Activated gamma-delta T cell treated with anti-CD3 and anti-CD28 coated beads, Interleukin-2, amount 50 U/mL, for 16 hours (primary cell): ENCODE results near the gene PDCD5.
"Not testable (repeated sequence)": the region's sequence is repeated elsewhere in the genome, so short reads cannot be mapped to it uniquely, and the experiment has no call there.

Source experiments
- DNase-seq: peaks from one replicate; pipeline ENCODE4 v3.0.0-alpha.2; 2020; ENCODE audit warnings: low read depth

Gene PDCD5

DNA sequence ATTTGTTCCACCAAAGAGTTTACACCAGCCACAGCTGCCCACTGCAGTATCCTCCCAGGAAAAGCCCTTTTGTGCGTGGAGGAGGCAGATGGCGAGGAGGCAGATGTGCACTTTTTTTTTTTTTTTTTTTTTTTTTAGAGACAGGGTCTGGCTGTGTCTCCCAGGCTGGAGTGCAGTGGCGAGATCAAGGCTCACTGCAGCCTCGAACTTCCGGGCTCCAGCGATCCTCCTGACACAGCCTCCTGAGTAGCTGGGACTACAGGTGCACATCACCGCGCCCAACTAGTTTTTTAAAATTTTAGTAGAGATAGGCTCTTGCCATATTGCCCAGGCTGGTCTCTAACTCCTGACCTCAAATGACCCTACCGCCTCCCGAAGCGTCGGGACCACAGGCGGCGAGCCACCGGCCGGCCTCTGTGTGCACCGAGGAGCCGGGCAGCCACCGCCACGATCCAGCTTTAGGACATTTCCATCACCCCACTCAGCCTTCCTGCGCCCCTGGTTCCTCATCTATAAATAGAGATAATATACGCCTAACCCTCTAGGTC, 563 bp upstream of the PDCD5 start:
- DNase-seq = no peak

GRCh38 chr19:32581705-32582179, 752 bp downstream of the PDCD5 start:
- DNase-seq = no peak

DNA sequence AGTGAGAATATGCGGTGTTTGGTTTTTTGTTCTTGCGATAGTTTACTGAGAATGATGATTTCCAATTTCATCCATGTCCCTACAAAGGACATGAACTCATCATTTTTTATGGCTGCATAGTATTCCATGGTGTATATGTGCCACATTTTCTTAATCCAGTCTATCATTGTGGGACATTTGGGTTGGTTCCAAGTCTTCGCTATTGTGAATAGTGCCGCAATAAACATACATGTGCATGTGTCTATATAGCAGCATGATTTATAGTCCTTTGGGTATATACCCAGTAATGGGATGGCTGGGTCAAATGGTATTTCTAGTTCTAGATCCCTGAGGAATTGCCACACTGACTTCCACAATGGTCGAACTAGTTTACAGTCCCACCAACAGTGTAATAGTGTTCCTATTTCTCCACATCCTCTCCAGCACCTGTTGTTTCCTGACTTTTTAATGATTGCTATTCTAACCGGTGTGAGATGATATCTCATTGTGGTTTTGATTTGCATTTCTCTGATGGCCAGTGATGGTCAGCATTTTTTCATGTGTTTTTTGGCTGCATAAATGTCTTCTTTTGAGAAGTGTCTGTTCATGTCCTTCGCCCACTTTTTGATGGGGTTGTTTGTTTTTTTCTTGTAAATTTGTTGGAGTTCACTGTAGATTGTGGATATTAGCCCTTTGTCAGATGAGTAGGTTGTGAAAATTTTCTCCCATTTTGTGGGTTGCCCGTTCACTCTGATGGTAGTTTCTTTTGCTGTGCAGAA, 6.9 kb downstream of the PDCD5 start:
- DNase-seq = not testable (repeated sequence)

- DNase-seq = no peak
Observed at GRCh38 chr19:32594021-32594420, 13.0 kb downstream of the PDCD5 start.

- no peak for DNase-seq
Observed at GRCh38 chr19:32595491-32595890, 14.5 kb downstream of the PDCD5 start.

GRCh38 chr19:32598022-32598421, 17.0 kb downstream of the PDCD5 start:
- DNase-seq = no peak

DNA sequence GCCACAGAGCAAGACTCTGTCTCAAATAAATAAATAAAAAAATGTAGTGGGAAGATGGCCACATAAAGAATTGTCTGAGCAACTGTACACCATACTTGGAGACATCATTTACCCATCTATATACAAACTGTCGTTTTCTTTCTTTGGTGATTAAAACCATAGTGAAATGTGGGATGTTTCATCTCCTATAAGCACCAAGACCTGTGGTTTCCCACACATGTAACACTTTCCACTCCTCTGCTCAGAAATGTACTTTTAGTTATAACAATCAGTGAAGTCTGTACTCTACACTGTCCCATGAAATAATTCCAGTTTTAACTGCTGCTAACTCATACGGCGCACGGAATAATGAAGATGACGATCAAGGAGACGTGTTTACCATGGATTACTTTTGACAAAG, 18.3 kb downstream of the PDCD5 start:
- no peak for DNase-seq

- DNase-seq = peak; percentile 11
Observed at GRCh38 chr19:32599736-32600157, 18.8 kb downstream of the PDCD5 start.

- DNase-seq = no peak
Observed at GRCh38 chr19:32603961-32604360, 23.0 kb downstream of the PDCD5 start.

DNA sequence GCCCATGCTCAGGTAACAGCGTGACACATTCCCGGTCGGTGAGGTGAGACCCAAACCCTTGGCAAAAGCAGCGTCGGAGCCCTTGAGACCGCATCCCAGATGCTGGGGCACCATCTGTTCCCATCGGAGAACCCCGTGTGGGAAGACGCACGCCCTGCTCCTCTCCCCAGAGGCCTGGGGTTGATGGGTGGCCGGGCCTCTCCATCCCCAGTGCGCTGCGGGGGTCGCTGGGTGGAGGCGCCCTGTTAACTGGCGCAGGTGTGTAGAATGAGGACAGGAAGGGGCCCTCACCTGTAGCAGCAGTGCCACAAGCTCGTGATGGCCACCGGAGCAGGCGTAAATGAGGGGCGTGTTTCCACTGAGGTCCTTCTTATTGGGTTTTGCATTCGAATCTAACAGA, 24.6 kb downstream of the PDCD5 start:
- DNase-seq = no peak

DNA sequence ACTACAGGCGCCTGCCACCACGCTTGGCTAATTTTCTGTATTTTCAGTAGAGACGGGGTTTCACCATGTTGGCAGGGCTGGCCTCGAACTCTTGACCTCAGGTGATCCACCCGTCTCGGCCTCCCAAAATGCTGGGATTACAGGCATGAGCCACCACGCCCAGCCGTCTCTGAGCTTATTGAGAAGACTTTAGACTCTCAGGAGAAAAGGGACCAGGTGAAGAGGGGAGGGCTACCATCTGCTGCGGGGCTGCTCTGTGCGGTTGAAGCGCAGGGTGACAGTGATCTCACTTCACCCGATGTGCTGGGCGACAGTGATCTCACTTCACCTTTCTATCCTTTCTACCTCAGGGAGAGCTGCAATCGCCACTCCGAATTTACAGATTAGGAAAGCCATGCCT, 25.3 kb downstream of the PDCD5 start:
- no peak for DNase-seq

DNA sequence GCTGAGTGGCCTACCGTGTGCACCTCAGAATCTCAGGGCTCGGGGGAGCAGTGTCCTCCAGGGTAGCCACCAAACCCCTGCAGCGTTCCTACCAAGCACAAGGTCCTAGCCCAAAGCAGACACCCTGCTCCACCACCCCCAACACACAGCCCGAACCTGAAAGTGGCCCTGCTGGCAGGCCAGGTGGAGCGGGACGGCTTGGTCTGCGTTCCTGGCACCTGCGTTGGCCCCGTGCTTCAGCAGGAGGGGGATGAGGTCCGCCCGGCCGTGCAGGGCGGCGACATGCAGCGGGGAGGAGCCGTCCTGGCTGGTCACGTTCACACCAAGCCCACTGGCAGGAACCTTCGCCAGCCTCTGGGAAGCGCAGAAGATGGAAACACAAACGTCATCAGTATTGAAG, 26.5 kb downstream of the PDCD5 start:
- DNase-seq = no peak

DNA sequence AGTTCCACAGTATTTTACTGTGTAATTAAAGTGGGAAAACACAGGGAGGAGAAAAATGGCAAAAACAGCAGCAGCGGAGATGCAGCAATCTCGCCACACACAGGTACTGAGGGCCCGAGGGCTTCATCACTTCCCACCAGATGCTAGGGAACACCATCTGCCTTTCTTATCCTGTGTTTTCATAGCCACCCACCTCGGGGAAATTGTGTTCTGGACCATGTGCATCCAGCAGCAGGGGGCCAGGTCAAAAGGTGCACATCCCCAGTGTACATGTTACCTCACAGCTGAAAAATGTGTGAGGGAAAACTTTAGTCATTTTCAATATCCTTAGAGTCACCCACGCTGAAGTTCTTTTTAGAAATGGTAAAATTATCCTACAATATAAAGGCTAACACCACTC, 30.2 kb downstream of the PDCD5 start:
- no peak for DNase-seq

DNA sequence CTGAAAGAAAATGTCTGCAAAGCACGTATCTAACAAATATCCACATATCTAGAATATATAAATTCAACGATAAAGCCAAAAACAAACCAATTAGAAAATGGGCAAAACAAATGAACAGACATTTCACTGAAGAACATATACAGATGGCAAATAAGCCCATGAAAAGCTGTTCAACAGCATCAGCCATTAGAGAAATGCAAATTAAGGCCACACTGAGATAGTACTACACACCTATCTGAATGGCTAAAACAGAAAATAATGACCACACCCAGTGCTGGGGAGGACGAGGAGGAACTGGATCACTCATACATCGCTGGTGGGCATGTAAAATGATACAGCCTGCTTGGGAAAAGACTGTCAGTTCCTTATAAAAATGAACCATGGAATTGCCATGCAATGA, 32.0 kb downstream of the PDCD5 start:
- no peak for DNase-seq

DNA sequence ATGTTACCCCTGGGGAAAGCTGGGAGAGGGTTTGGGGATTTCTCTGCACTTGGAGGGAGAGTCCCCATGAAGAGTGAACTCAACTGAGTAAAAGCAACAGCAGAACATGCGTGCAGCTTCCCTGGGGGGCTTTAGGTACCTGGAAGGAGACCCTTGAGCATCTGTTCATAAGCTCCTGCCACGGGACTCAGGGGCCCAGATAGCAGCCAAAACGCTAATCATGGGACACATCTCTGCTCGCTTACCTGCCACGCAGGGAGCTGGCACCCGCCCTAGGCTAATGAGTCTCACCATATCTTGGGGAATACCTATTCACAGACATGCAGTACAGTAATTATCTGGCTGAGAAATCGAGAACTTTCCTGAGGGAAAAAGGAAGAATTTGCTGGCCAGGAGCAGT, 33.9 kb downstream of the PDCD5 start:
- DNase-seq = no peak

DNA sequence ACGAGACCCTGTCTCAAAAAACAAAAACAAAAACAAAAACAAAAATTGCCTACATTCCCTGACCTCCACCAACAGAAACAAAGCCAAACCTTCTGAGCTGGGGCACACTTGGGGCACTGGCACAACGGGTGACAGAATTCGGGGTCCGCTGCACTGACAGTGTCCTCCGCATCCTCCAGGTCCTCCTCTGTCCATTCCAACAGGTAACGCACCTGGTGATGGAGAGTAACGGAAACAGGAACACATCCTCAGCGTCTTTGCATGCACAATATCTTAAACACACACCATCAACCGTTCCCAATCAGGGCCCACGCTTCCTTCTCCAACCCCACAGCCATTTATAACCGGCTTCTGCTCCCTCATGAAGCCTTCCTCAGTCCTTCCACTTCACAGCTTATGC, 34.6 kb downstream of the PDCD5 start:
- no peak for DNase-seq

GRCh38 chr19:32619051-32619685, 38.2 kb downstream of the PDCD5 start:
- no peak for DNase-seq

DNA sequence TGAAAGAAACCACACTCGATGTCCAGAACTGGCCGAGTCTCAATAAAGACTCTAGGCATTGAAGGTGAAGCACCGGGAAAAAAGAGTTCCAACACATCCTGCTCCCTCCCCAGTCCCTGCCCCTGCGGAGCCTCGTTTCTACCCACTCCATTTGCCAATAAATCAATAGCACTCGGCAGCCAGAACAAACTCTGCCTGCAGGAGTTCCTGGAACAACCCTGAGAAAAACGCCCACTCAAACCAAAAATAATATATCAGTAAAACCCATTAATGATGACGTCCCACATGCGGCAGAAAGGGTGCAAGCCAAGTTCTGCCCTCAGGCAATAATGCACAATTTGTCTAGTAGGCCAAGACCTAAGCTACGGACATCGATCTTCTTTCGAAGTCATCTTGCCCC, 41.0 kb downstream of the PDCD5 start:
- DNase-seq = no peak

DNA sequence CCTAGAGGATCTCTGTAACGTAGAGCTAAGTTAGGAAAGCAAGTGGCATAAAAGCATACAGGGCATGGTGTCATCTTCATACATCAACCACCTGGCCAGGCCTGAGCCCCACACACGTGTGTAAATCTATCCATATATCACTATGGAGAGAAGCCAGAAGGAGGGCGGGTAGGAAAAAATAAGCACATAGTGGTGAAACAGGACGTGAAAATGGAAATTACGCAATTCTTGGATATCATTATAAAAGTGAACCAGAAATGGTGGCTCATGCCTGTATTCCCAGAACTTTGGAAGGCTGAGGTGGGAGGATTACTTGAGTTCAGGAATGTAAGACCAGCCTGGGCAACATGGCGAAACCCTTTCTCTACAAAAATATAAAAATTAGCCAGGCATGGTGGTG, 43.4 kb downstream of the PDCD5 start:
- no peak for DNase-seq

GRCh38 chr19:32626969-32627368, 46.0 kb downstream of the PDCD5 start:
- DNase-seq = no peak

- no peak for DNase-seq
Observed at GRCh38 chr19:32627714-32628270, 46.8 kb downstream of the PDCD5 start.

DNA sequence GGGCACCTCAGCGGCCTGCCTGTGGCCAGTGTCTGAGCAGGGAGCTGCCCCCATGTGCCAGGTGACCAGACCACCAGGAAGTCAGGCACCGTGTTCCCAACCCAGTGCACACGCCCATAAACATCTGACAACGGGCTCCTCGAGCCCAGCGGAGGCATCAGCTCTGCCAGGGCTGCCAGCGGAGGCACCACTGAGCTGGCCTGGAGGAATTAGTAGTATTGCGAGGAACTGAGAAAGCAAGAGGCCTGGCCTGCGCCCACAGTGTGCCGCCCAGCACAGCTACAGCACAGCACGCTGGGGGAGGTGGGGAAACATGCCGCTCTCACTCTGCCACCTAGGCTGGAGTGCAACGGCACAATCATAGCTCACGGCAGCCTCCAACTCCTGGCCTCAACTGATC, 49.3 kb downstream of the PDCD5 start:
- DNase-seq = no peak

GRCh38 chr19:32631381-32631780, 50.4 kb downstream of the PDCD5 start:
- no peak for DNase-seq
